MM.1S (cell line): Measurements from ENCODE around the gene AHSA1.

ENCODE experiments used
- EZH2 ChIP-seq: fragments of 300-600 bp; sonication (generic); optimal IDR thresholded peaks from 2 replicates; pipeline ENCODE3; 2017; ENCODE audit warnings: low read depth, mild to moderate bottlenecking, antibody characterized with exemption, low read length, mixed read lengths
- EZH2phosphoT487 ChIP-seq: fragments of 300-600 bp; sonication (generic); IDR thresholded peaks from 2 replicates; pipeline ENCODE4 v1.6.1; 2018; ENCODE audit warnings: antibody characterized with exemption, low read length

- TF ChIP-seq EZH2phosphoT487 (no peak), EZH2 (no peak)
Measured at GRCh38 chr14:77474479-77475177, 16.7 kb downstream of the AHSA1 start.
